ENCODE measurements around the gene APAF1.

Gene APAF1

DNA sequence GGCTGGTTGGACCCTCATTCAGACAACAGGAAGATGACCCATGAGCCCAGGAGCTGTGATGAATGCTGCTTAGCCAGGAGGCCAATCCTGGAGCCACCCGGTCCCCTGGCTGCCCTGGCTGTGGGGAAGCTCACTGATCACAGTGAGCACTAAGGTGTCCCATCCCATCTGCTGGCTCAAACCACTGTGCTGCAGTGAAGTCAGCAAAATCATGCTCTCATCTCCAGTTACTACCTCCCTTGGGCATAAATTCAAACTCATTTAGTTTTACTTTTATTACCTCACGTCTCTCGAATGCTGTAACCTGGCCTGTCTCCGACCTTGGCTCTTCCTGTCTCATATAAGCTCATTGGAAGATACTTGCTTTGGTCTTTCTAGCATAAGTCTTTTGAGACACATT, 112.4 kb downstream of the APAF1 start:
- Histone ChIP-seq H3K36me3 (ENCODE audit: control insufficient read depth, insufficient read depth, low read length) (no peaks in the 10 kb centered on the region), H3K4me1 (ENCODE audit: control insufficient read depth, insufficient read depth, low read length, poor library complexity, severe bottlenecking) (peaks cover 4% of the 10 kb centered on the region), H3K4me3 (ENCODE audit: extremely low read depth, insufficient read depth, low read length, poor library complexity, severe bottlenecking) (no peak overlapping the region), H3K27ac (ENCODE audit: low read depth, low read length, severe bottlenecking) (no peak overlapping the region), H3K9me3 (ENCODE audit: control insufficient read depth, low read length) (no peaks in the 10 kb centered on the region)
- 73 to 96% methylated on average over 3 to 4 of the region's 4 CpGs for WGBS, 2 experiments (ENCODE audit: insufficient coverage in 2 of 2)

DNA sequence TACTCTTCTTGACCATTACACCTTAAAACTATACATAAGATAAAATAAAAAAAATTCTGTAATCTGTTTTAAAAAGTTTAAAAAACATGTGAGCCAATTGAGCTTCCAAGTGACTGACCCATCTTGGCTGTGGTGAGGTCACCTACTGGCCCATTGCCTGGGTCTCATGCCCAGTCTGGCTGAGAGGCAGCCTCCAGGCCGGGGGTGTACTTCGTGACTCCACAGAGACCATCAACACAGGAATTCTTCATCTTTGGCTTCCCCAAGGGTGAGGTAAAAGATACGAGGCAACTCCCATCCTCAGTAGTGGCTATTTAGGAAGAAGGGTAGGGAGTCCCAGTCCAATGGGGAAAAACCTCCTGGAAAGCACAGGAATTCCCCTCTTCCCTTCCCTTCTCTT, 113.2 kb downstream of the APAF1 start:
- H3K27ac ChIP-seq (ENCODE audit: low read depth, low read length, severe bottlenecking): no peak overlapping the region
- H3K36me3 ChIP-seq (ENCODE audit: control insufficient read depth, insufficient read depth, low read length): no peaks in the 10 kb centered on the region
- peaks cover 4% of the 10 kb centered on the region for H3K4me1 ChIP-seq (ENCODE audit: control insufficient read depth, insufficient read depth, low read length, poor library complexity, severe bottlenecking)
- H3K9me3 ChIP-seq (ENCODE audit: control insufficient read depth, low read length): no peaks in the 10 kb centered on the region
- WGBS, 2 experiments (ENCODE audit: insufficient coverage in 2 of 2): 100% methylated on average over 1 of the region's 3 CpGs; no CpG with 5 or more reads in 1 of the 2 experiments
- no peak overlapping the region for H3K4me3 ChIP-seq (ENCODE audit: extremely low read depth, insufficient read depth, low read length, poor library complexity, severe bottlenecking)

DNA sequence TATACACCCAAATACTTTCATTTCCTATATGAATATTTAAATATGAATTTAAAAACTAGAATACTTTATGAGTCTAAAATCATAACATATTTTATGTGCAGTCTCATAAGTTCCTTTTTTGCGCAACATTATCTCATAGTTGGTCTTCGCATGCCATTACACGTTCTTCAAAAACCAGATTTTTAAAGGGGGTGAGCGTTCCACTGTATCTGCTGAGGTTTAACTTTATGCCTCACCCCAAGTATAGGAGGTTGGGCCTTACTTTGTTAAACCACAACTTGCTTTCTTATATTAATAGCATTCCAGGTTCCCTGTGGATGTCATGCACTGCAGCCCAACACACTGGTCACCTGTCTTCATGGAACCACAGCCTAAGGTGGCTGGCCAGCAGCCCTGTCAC, 118.6 kb downstream of the APAF1 start:
- 80 to 93% methylated on average over 2 to 4 of the region's 4 CpGs for WGBS, 2 experiments (ENCODE audit: insufficient coverage in 2 of 2)
- no peak overlapping the region for H3K4me3 ChIP-seq (ENCODE audit: extremely low read depth, insufficient read depth, low read length, poor library complexity, severe bottlenecking)
- H3K4me1 ChIP-seq (ENCODE audit: control insufficient read depth, insufficient read depth, low read length, poor library complexity, severe bottlenecking): no peaks in the 10 kb centered on the region
- H3K9me3 ChIP-seq (ENCODE audit: control insufficient read depth, low read length): no peaks in the 10 kb centered on the region
- no peaks in the 10 kb centered on the region for H3K36me3 ChIP-seq (ENCODE audit: control insufficient read depth, insufficient read depth, low read length)
- no peak overlapping the region for H3K27ac ChIP-seq (ENCODE audit: low read depth, low read length, severe bottlenecking)

DNA sequence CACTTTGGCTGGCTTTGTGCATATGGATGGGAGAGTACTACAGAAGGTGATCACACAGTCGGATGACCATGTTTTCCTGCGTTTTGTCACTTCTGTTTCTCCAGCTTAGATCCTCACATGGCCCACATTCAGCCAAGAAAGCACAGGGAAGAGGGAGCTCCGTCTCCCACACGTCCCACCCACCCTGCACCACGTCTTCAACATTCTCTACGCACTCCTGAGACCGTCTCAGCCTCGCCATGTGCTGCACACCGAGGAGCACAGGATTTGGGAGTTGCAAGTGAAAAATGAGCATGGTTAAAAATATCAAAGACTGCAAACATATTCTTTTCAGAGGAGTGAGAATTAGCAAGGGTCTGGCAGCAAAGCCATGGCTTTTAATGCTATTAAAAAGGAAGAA, 122.2 kb downstream of the APAF1 start:
- no peaks in the 10 kb centered on the region for H3K36me3 ChIP-seq (ENCODE audit: control insufficient read depth, insufficient read depth, low read length)
- H3K9me3 ChIP-seq (ENCODE audit: control insufficient read depth, low read length): no peaks in the 10 kb centered on the region
- no peak overlapping the region for H3K27ac ChIP-seq (ENCODE audit: low read depth, low read length, severe bottlenecking)
- WGBS, 2 experiments (ENCODE audit: insufficient coverage in 2 of 2): 93 to 95% methylated on average over 3 to 8 of the region's 9 CpGs
- H3K4me3 ChIP-seq (ENCODE audit: extremely low read depth, insufficient read depth, low read length, poor library complexity, severe bottlenecking): no peak overlapping the region
- no peaks in the 10 kb centered on the region for H3K4me1 ChIP-seq (ENCODE audit: control insufficient read depth, insufficient read depth, low read length, poor library complexity, severe bottlenecking)

DNA sequence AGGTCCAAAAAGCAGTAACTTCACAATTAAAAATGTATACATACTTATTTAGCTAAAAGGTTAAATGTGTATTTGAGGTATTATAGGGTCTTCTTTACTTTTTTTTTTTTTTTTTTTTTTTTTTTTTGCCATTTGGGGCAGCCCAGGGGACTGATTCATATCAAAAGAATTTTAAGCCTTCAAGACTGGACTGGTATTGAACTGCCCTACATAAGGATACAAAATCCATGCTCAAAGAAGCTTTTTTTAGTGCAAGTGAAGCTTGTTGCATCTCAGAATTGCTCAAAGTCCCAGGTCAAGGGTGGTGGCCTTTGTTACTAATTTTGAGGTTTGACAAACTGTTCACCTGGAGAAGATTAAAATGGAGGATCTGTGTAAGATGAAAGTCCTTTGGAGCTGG, 124.0 kb downstream of the APAF1 start:
- H3K36me3 ChIP-seq (ENCODE audit: control insufficient read depth, insufficient read depth, low read length): no peaks in the 10 kb centered on the region
- H3K27ac ChIP-seq (ENCODE audit: low read depth, low read length, severe bottlenecking): no peak overlapping the region
- H3K9me3 ChIP-seq (ENCODE audit: control insufficient read depth, low read length): no peaks in the 10 kb centered on the region
- H3K4me3 ChIP-seq (ENCODE audit: extremely low read depth, insufficient read depth, low read length, poor library complexity, severe bottlenecking): no peak overlapping the region
- H3K4me1 ChIP-seq (ENCODE audit: control insufficient read depth, insufficient read depth, low read length, poor library complexity, severe bottlenecking): no peaks in the 10 kb centered on the region

DNA sequence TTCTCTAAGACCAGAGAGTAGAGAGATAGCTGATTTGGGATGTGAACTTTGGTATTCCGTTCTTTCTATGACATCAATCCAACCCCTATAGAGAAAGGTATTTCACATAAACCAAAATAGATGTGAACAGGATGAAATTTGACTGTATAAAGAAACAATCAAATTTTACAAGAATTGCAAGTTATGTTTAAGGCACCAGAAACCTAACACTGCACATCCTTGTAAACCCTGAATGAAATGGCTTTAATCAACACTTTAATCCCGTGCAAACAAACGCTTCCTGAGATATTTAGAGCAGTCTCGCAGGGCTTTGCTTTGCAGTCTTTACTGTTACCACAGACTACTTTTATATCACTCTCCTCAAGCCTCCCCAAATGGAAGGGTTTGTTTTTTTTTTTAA, 125.1 kb downstream of the APAF1 start:
- no peak overlapping the region for H3K4me3 ChIP-seq (ENCODE audit: extremely low read depth, insufficient read depth, low read length, poor library complexity, severe bottlenecking)
- no peaks in the 10 kb centered on the region for H3K4me1 ChIP-seq (ENCODE audit: control insufficient read depth, insufficient read depth, low read length, poor library complexity, severe bottlenecking)
- H3K36me3 ChIP-seq (ENCODE audit: control insufficient read depth, insufficient read depth, low read length): no peaks in the 10 kb centered on the region
- no CpG with 5 or more reads among the region's 4 CpGs for whole genome bisulfite sequencing, 2 experiments (ENCODE audit: insufficient coverage in 2 of 2)
- no peak overlapping the region for H3K27ac ChIP-seq (ENCODE audit: low read depth, low read length, severe bottlenecking)
- no peaks in the 10 kb centered on the region for H3K9me3 ChIP-seq (ENCODE audit: control insufficient read depth, low read length)

DNA sequence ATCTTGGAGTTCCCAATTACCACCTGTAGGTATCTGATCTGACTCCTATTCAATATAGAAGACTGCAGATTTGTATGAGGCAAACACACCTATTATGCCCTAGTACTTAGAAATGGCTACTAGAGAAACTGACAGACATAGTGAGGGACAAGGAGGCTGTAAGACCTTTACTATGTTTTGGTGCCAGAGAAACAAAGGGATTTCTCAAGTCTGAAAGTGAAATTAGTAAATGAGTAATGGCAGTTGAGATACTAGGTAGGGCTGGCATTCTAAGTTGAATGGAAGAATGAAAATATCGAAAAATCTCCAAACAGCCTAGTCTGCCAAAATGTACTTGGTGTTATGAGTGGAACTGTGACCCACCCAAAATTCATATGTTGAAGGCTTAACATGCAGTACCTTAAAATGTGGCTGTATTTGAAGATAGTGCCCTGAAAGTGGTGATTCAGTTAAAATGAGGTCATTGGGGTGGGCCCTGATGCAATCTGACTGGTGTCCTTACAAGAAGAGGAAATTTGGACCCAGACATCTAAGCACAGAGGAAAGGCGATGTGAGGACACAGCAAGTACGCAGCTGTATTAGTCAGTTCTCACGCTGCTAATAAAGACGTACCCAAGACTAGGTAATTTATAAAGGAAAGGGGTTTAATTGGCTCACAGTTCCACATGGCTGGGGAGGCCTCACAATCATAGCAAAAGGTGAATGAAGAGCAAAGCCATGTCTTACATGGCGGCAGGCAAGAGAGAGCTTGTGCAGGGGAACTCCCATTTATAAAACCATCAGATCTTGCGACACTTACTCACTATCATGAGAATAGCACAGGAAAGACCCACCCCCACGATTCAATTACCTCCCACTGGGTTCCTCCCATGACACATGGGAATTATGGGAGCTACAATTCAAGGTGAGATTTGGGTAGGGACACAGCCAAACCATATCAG, 127.0 kb downstream of the APAF1 start:
- Histone ChIP-seq H3K36me3 (ENCODE audit: control insufficient read depth, insufficient read depth, low read length) (no peaks in the 10 kb centered on the region), H3K4me3 (ENCODE audit: extremely low read depth, insufficient read depth, low read length, poor library complexity, severe bottlenecking) (no peak overlapping the region), H3K9me3 (ENCODE audit: control insufficient read depth, low read length) (no peaks in the 10 kb centered on the region), H3K27ac (ENCODE audit: low read depth, low read length, severe bottlenecking) (no peak overlapping the region), H3K4me1 (ENCODE audit: control insufficient read depth, insufficient read depth, low read length, poor library complexity, severe bottlenecking) (no peaks in the 10 kb centered on the region)
- WGBS, 2 experiments (ENCODE audit: insufficient coverage in 2 of 2): 92 to 96% methylated on average over 7 of the region's 8 CpGs

DNA sequence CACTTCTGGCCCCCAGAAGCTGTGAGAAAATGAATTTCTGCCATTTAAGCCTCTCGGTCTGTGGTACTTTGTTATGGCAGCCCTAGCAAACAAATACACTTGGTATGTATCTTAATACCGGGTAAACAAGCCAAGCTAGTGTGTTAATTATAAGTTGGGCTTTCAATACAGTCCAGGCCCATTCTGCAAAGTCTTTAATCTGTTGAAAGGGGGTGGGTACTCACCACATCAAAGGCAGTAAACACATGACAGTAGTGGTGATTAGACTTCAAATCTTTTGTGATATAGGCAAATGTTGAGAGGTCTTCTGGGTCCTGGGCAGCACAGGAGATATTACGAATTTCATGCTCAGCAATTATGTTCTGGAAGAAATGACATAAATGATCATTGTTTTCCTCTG, 127.7 kb downstream of the APAF1 start:
- H3K27ac ChIP-seq (ENCODE audit: low read depth, low read length, severe bottlenecking): no peak overlapping the region
- no peaks in the 10 kb centered on the region for H3K36me3 ChIP-seq (ENCODE audit: control insufficient read depth, insufficient read depth, low read length)
- no peaks in the 10 kb centered on the region for H3K4me1 ChIP-seq (ENCODE audit: control insufficient read depth, insufficient read depth, low read length, poor library complexity, severe bottlenecking)
- 100% methylated on average over 1 to 2 of the region's 3 CpGs for whole genome bisulfite sequencing, 2 experiments (ENCODE audit: insufficient coverage in 2 of 2)
- no peaks in the 10 kb centered on the region for H3K9me3 ChIP-seq (ENCODE audit: control insufficient read depth, low read length)
- no peak overlapping the region for H3K4me3 ChIP-seq (ENCODE audit: extremely low read depth, insufficient read depth, low read length, poor library complexity, severe bottlenecking)

DNA sequence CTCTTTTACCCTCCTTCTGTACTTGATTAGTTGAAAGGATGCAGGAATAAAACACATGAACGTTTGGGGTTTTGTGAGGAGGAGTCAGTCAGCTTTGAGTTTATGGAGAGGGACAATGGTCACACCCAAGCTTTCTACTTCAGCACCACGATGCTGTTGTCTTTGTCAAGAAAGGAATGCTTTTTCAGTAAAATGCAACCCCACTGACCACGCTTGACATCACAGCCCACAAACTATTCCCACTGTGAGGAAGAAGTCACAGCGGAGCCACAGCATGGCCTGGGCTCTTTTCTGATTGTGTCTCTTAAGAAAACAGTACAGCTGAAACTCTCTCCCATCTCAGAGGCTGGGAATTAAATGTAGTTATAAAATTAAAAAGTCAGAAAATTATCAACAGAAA, 135.2 kb downstream of the APAF1 start:
- Histone ChIP-seq H3K36me3 (ENCODE audit: control insufficient read depth, insufficient read depth, low read length) (no peaks in the 10 kb centered on the region), H3K4me3 (ENCODE audit: extremely low read depth, insufficient read depth, low read length, poor library complexity, severe bottlenecking) (no peak overlapping the region), H3K9me3 (ENCODE audit: control insufficient read depth, low read length) (no peaks in the 10 kb centered on the region), H3K27ac (ENCODE audit: low read depth, low read length, severe bottlenecking) (no peak overlapping the region), H3K4me1 (ENCODE audit: control insufficient read depth, insufficient read depth, low read length, poor library complexity, severe bottlenecking) (no peaks in the 10 kb centered on the region)
- WGBS, 2 experiments (ENCODE audit: insufficient coverage in 2 of 2): 50 to 53% methylated on average over 1 to 2 of the region's 4 CpGs

DNA sequence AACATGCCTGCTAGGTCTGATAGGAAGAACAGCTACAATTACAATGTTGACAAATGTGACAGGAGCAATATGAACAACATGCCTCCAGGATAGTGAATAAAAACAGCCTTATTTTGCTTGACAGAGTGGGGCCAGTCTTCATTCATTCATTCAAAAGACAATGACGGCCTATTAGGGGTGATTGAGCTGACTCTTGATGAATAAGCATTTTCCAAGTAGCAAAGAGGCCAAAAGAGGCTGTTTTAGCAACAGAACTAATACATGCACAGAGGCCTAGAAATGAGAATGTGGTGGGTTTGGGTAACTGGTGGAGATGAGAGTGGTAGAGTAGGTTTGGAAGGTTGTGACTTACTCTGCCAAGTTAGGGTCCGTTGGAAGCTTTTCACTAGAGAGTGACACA, 138.3 kb downstream of the APAF1 start:
- no peak overlapping the region for H3K27ac ChIP-seq (ENCODE audit: low read depth, low read length, severe bottlenecking)
- no peak overlapping the region for H3K4me3 ChIP-seq (ENCODE audit: extremely low read depth, insufficient read depth, low read length, poor library complexity, severe bottlenecking)
- whole genome bisulfite sequencing, 2 experiments (ENCODE audit: insufficient coverage in 2 of 2): 86 to 93% methylated on average over 1 to 2 of the region's 2 CpGs
- H3K36me3 ChIP-seq (ENCODE audit: control insufficient read depth, insufficient read depth, low read length): no peaks in the 10 kb centered on the region
- no peaks in the 10 kb centered on the region for H3K4me1 ChIP-seq (ENCODE audit: control insufficient read depth, insufficient read depth, low read length, poor library complexity, severe bottlenecking)
- H3K9me3 ChIP-seq (ENCODE audit: control insufficient read depth, low read length): no peaks in the 10 kb centered on the region
